AG09319 (cell line): ENCODE results near the gene KCNIP4.

Experiments
- DNase-seq: peaks from one replicate; pipeline ENCODE4 v3.0.0-alpha.2; 2010; ENCODE audit warnings: low read depth; ENCODE audit errors: extremely low read depth
- CTCF ChIP-seq: IDR thresholded peaks from 2 replicates; pipeline ENCODE4 v1.5.1; 2011; ENCODE audit warnings: low read depth, mild to moderate bottlenecking, inconsistent platforms, low read length, moderate library complexity

The KCNIP4 gene

GRCh38 chr4:20995015-20995414 is 953.6 kb downstream of the KCNIP4 start:
- no peak for TF ChIP-seq CTCF
- DNase-seq: no peak

GRCh38 chr4:20992002-20992401 is 956.6 kb downstream of the KCNIP4 start:
- no peak for TF ChIP-seq CTCF
- no peak for DNase-seq

- DNase-seq: no peak
These were observed 961.4 kb downstream of the KCNIP4 start for GRCh38 chr4:20987191-20987590.

DNA sequence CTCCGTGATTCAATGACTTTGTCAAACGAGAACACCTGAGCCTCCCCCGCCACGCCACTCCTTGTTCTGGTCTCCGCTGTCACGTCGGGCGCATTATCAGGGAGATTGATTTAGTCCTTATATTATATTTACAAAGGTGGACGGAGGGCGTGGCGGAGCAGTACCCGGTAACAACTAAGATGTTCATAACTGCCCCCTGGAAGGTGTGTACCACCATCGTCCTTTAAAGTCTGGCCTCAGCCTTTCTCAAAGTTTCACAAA is 964.1 kb downstream of the KCNIP4 start:
- no peak for DNase-seq
- no peak for TF ChIP-seq CTCF

More at GRCh38 chr4:20987191-20987590, 961.4 kb downstream of the KCNIP4 start:
- no peak for TF ChIP-seq CTCF

- TF ChIP-seq CTCF: no peak
- no peak for DNase-seq
These were observed 964.6 kb downstream of the KCNIP4 start for GRCh38 chr4:20983763-20984575.

GRCh38 chr4:20982544-20982943 is 966.0 kb downstream of the KCNIP4 start:
- TF ChIP-seq CTCF: no peak
- DNase-seq: no peak

DNA sequence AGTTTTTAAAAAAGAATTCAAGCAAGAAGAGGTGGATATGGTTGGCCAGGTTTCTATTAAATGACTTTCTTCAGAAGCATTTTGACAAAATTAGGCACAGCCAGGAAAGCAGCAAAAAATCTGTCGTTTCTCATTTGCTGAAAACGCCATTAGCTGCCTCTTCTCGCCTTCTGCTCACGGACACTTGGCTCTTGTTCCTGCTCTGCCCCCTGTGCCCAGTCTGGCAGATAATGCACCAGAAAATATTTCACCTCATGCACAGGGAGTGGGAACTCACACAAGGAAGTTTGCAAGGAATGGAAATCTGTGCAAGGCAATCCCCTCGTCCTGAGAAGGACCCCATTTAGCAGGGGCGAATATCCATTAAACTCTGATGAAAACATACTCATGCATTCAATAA is 988.3 kb downstream of the KCNIP4 start:
- TF ChIP-seq CTCF: no peak
- no peak for DNase-seq
